GM12891 (cell line): ENCODE measurements around the gene WSCD2.

Experiments
- POLR2A ChIP-seq: IDR thresholded peaks from 2 replicates; pipeline ENCODE4 v1.6.1; 2011; ENCODE audit warnings: low read depth, low read length, control low read depth
- POLR2AphosphoS5 ChIP-seq: IDR thresholded peaks from 2 replicates; pipeline ENCODE4 v1.6.1; 2011; ENCODE audit warnings: low read depth, low read length, control low read depth
- SPI1 ChIP-seq: IDR thresholded peaks from 2 replicates; pipeline ENCODE4 v1.6.1; 2011; ENCODE audit warnings: low read depth, low read length, control low read depth
- TAF1 ChIP-seq: IDR thresholded peaks from 2 replicates; pipeline ENCODE4 v1.6.1; 2011; ENCODE audit warnings: low read depth, low read length, control low read depth

- TF ChIP-seq POLR2A = no peak
- no peak for TF ChIP-seq TAF1
- no peak for TF ChIP-seq POLR2AphosphoS5
- TF ChIP-seq SPI1 = no peak
Observed at GRCh38 chr12:108131657-108132126, 2.6 kb downstream of the WSCD2 start.
